Epithelial cell of esophagus (primary cell): Measurements from ENCODE around the gene XRCC4.

ENCODE experiments used
- DNase-seq: peaks from one replicate; pipeline ENCODE4 v3.0.0; 2010; ENCODE audit warnings: low read depth
- H3K4me3 ChIP-seq: 2 replicates; pipeline ENCODE4 v1.5.1; 2011; ENCODE audit warnings: mild to moderate bottlenecking, low read length, control low read depth
- CTCF ChIP-seq: IDR thresholded peaks from 2 replicates; pipeline ENCODE4 v1.5.1; 2011; ENCODE audit warnings: low read depth, mild to moderate bottlenecking, low read length, control low read depth, inconsistent platforms; ENCODE audit not compliant: insufficient read depth; ENCODE audit errors: missing control alignments

XRCC4 gene

GRCh38 chr5:83219495-83219894 lies 142.1 kb downstream of the XRCC4 start:
- H3K4me3 ChIP-seq = no peak overlapping the region
- no peak for TF ChIP-seq CTCF
- DNase-seq = peak; percentile 32

- no peak for DNase-seq
- no peak for TF ChIP-seq CTCF
- H3K4me3 ChIP-seq = no peak overlapping the region
Observed at GRCh38 chr5:83220331-83220730, 143.0 kb downstream of the XRCC4 start.

GRCh38 chr5:83222906-83223305 lies 145.6 kb downstream of the XRCC4 start:
- no peak for TF ChIP-seq CTCF
- H3K4me3 ChIP-seq = no peak overlapping the region
- peak; percentile 77 for DNase-seq

- H3K4me3 ChIP-seq = no peak overlapping the region
- no peak for TF ChIP-seq CTCF
- no peak for DNase-seq
Observed at GRCh38 chr5:83227611-83228010, 150.3 kb downstream of the XRCC4 start.

GRCh38 chr5:83230511-83230910 lies 153.2 kb downstream of the XRCC4 start:
- no peak for TF ChIP-seq CTCF
- no peak for DNase-seq
- H3K4me3 ChIP-seq = no peak overlapping the region

GRCh38 chr5:83244516-83244915 lies 167.2 kb downstream of the XRCC4 start:
- TF ChIP-seq CTCF = no peak
- peak; percentile 8 for DNase-seq
- H3K4me3 ChIP-seq = no peak overlapping the region

GRCh38 chr5:83245037-83245436 lies 167.7 kb downstream of the XRCC4 start:
- no peak for TF ChIP-seq CTCF
- DNase-seq = no peak
- no peak overlapping the region for H3K4me3 ChIP-seq
